GM18858 (cell line): ENCODE results near the gene CTH.
"Not testable (repeated sequence)": the region's sequence is repeated elsewhere in the genome, so short reads cannot be mapped to it uniquely, and the experiment has no call there.

Experiments
- ATAC-seq: cut with Tn5 transposase; IDR thresholded peaks from one replicate; pipeline ENCODE4 v1.9.1; 2021; ENCODE audit not compliant: unreplicated experiment

CTH gene

GRCh38 chr1:70449049-70449448 is 38.0 kb downstream of the CTH start:
- ATAC-seq, result no peak

GRCh38 chr1:70452164-70452939 is 41.3 kb downstream of the CTH start:
- not testable (repeated sequence) for ATAC-seq

GRCh38 chr1:70455291-70455690 is 44.2 kb downstream of the CTH start:
- ATAC-seq, result no peak

GRCh38 chr1:70458131-70458530 is 47.1 kb downstream of the CTH start:
- no peak for ATAC-seq

- ATAC-seq, result no peak
Measured at GRCh38 chr1:70459496-70460225, 48.6 kb downstream of the CTH start.

GRCh38 chr1:70460740-70461713 is 50.0 kb downstream of the CTH start:
- not testable (repeated sequence) for ATAC-seq

GRCh38 chr1:70462611-70463010 is 51.5 kb downstream of the CTH start:
- ATAC-seq, result no peak

- no peak for ATAC-seq
Measured at GRCh38 chr1:70465911-70466310, 54.8 kb downstream of the CTH start.

GRCh38 chr1:70467531-70467930 is 56.5 kb downstream of the CTH start:
- no peak for ATAC-seq

GRCh38 chr1:70468180-70468579 is 57.1 kb downstream of the CTH start:
- no peak for ATAC-seq

GRCh38 chr1:70469184-70469583 is 58.1 kb downstream of the CTH start:
- not testable (repeated sequence) for ATAC-seq

- no peak for ATAC-seq
Measured at GRCh38 chr1:70475023-70475422, 64.0 kb downstream of the CTH start.

GRCh38 chr1:70477090-70477489 is 66.0 kb downstream of the CTH start:
- no peak for ATAC-seq

- ATAC-seq, result not testable (repeated sequence)
Measured at GRCh38 chr1:70477905-70478304, 66.8 kb downstream of the CTH start.

GRCh38 chr1:70483342-70483741 is 72.3 kb downstream of the CTH start:
- no peak for ATAC-seq

- ATAC-seq, result no peak
Measured at GRCh38 chr1:70485624-70486023, 74.6 kb downstream of the CTH start.

GRCh38 chr1:70486676-70487458 is 75.8 kb downstream of the CTH start:
- no peak for ATAC-seq

GRCh38 chr1:70487459-70487815 is 76.4 kb downstream of the CTH start:
- no peak for ATAC-seq

- ATAC-seq, result no peak
Measured at GRCh38 chr1:70487910-70488665, 77.0 kb downstream of the CTH start.
